CD4-positive, alpha-beta T cell treated with Interleukin-10 for 1 hour (primary cell): ENCODE results near the gene CD207.
"Not testable (repeated sequence)": the region's sequence is repeated elsewhere in the genome, so short reads cannot be mapped to it uniquely, and the experiment has no call there.

Source experiments
- DNase-seq: peaks from one replicate; pipeline ENCODE4 v3.0.0-alpha.2; 2020

Gene CD207

GRCh38 chr2:70835643-70836042 lies at the start of gene CD207:
CD207 (minus strand) TSS chr2:70835816; CDS start chr2:70835776, 40 bp downstream.
- DNase-seq, result no peak

- DNase-seq, result not testable (repeated sequence)
These were observed 42.9 kb upstream of the CD207 start for GRCh38 chr2:70878543-70878942.

- DNase-seq, result not testable (repeated sequence)
These were observed 40.5 kb upstream of the CD207 start for GRCh38 chr2:70876138-70876537.

- DNase-seq, result no peak
These were observed 37.9 kb upstream of the CD207 start for GRCh38 chr2:70873541-70873940.

GRCh38 chr2:70871398-70872211 lies 36.0 kb upstream of the CD207 start:
- peak; percentile 77 for DNase-seq

- DNase-seq, result no peak
These were observed 35.2 kb upstream of the CD207 start for GRCh38 chr2:70870790-70871189.

GRCh38 chr2:70868970-70869369 lies 33.4 kb upstream of the CD207 start:
- no peak for DNase-seq

- DNase-seq, result peak; percentile 67
These were observed 26.4 kb upstream of the CD207 start for GRCh38 chr2:70861777-70862625.

GRCh38 chr2:70855667-70856066 lies 20.1 kb upstream of the CD207 start:
- DNase-seq, result no peak

- no peak for DNase-seq
These were observed 18.8 kb upstream of the CD207 start for GRCh38 chr2:70854411-70854810.

- no peak for DNase-seq
These were observed 17.2 kb upstream of the CD207 start for GRCh38 chr2:70852824-70853223.

- peak; percentile 43 for DNase-seq
These were observed 16.1 kb upstream of the CD207 start for GRCh38 chr2:70851704-70852103.

GRCh38 chr2:70850925-70851324 lies 15.3 kb upstream of the CD207 start:
- DNase-seq, result no peak

- DNase-seq, result no peak
These were observed 6.8 kb upstream of the CD207 start for GRCh38 chr2:70842401-70842800.

GRCh38 chr2:70837980-70838925 lies 2.6 kb upstream of the CD207 start:
- DNase-seq, result no peak

GRCh38 chr2:70834881-70835280 lies 735 bp downstream of the CD207 start:
- DNase-seq, result no peak

- no peak for DNase-seq
These were observed 1.5 kb downstream of the CD207 start for GRCh38 chr2:70834106-70834505.

GRCh38 chr2:70833246-70833645 lies 2.4 kb downstream of the CD207 start:
- no peak for DNase-seq

GRCh38 chr2:70832386-70832785 lies 3.2 kb downstream of the CD207 start:
- no peak for DNase-seq

- no peak for DNase-seq
These were observed 3.8 kb downstream of the CD207 start for GRCh38 chr2:70831861-70832260.

GRCh38 chr2:70830366-70830765 lies 5.2 kb downstream of the CD207 start:
- DNase-seq, result no peak

- no peak for DNase-seq
These were observed 5.7 kb downstream of the CD207 start for GRCh38 chr2:70829916-70830315.
